Measurements from ENCODE around the gene PPP3CA. TPM values are rescaled to one million over a fixed set of nuclear protein-coding genes. Genes with fewer than 3 reads are reported as not detected.

Gene PPP3CA
- total and polyA plus RNA-seq, 2 of the 8 experiments (the other 6 are each of a cell fraction or from before 2014, with no cell fraction given): 7.9 to 35.0 TPM

DNA sequence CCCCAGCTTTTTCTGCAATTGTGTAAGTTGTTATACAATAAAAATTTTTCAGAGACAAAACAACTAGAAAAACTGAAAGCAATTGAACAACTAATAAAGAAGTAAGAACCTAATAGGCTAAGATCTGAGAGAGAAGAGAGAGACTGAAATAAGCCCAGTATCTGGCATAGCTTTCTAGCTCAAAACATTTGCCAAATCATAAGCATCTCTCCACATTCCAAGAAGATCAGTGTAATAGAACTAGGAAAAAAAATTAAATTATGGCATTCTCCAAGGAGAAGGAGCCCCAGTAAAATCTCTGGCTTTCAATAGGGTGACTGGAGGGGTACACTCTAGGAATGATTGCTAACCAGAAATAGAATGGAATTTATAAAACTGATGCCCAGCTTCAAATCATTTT is 19.0 kb upstream of the PPP3CA start (continued):
- TF ChIP-seq PHF8 (conservative IDR thresholded peaks at IDR 0.05; ENCODE audit: low read depth, low read length) (no peak), HDAC2 (IDR thresholded peaks at IDR 0.05; ENCODE audit: borderline replicate concordance in 1 of 2, low read depth in 2 of 2, low read length in 2 of 2) (no peak)

All from H1 (cell line).